Activated B cell treated with CpG ODN at 0.5 μM for 24 hours (primary cell): ENCODE results near the gene KSR2. TPM values are rescaled to one million over a fixed set of nuclear protein-coding genes. Genes with fewer than 3 reads are reported as not detected.

Source experiments
- ATAC-seq: fragments of 200-7000 bp; cut with Tn5 transposase; one replicate; pipeline ENCODE4 v1.10.0; 2021; ENCODE audit warnings: low read depth, mild to moderate bottlenecking, moderate library complexity
- CTCF ChIA-PET: fragments of 350-600 bp; sonication (Branson Sonifier 250); formaldehyde crosslinking; loops from one replicate; lab custom pipeline; 2021; ENCODE audit warnings: antibody characterized with exemption; lab: Charles Lee
- POLR2A ChIA-PET: fragments of 350-600 bp; sonication (Branson Sonifier 250); formaldehyde crosslinking; loops from one replicate; lab custom pipeline; 2021; ENCODE audit warnings: antibody characterized with exemption; lab: Charles Lee
- DNase-seq: peaks from one replicate; pipeline ENCODE4 v3.0.0; 2022
- H3K27ac Mint-ChIP-seq: one replicate; pipeline ENCODE4 v1.8.0; 2020; ENCODE audit warnings: mixed read lengths
- H3K27me3 Mint-ChIP-seq: one replicate; pipeline ENCODE4 v1.8.0; 2021; ENCODE audit warnings: mixed read lengths
- H3K36me3 Mint-ChIP-seq: one replicate; pipeline ENCODE4 v1.8.0; 2021; ENCODE audit warnings: low read depth, mixed read lengths
- H3K4me1 Mint-ChIP-seq: one replicate; pipeline ENCODE4 v1.8.0; 2021; ENCODE audit warnings: mixed read lengths
- H3K4me3 Mint-ChIP-seq: one replicate; pipeline ENCODE4 v1.8.0; 2020; ENCODE audit warnings: mild to moderate bottlenecking, mixed read lengths
- H3K9me3 Mint-ChIP-seq: one replicate; pipeline ENCODE4 v1.8.0; 2020; ENCODE audit warnings: mixed read lengths
- CTCF ChIP-seq: fragments of 200-600 bp; IDR thresholded peaks from one replicate; pipeline ENCODE4 v1.8.0; 2022; ENCODE audit warnings: antibody characterized with exemption, mild to moderate bottlenecking
- intact Hi-C: fragments of 100-400 bp; cut with micrococcal nuclease; formaldehyde crosslinking; loops from one replicate; pipeline ENCODE4 v1.15.1; 2024
- total RNA-seq: library from RNA; stranded (reverse); gene quantifications from 2 replicates; pipeline ENCODE4 v1.2.3, GENCODE V29; 2022

Gene KSR2
- total RNA-seq, 1 donor from 2014 or later = not detected

GRCh38 chr12:117903110-117903840 lies 65.5 kb downstream of the KSR2 start:
- DNase-seq (no peak), ATAC-seq (no peak)
- intact Hi-C loops = no loop called here
- Mint-ChIP-seq H3K27ac (no peak overlapping the region), H3K4me1 (no peaks in the 10 kb centered on the region), H3K9me3 (peaks cover 7% of the 10 kb centered on the region), H3K4me3 (no peak overlapping the region), H3K27me3 (no peaks in the 10 kb centered on the region), H3K36me3 (no peaks in the 10 kb centered on the region)
- ChIA-PET CTCF (no interaction called here), POLR2A (no interaction called here)
- TF ChIP-seq CTCF = no peak

- DNase-seq = no peak
- Mint-ChIP-seq H3K4me3 (no peak overlapping the region), H3K27ac (no peak overlapping the region), H3K36me3 (no peaks in the 10 kb centered on the region), H3K4me1 (no peaks in the 10 kb centered on the region), H3K9me3 (peaks cover 7% of the 10 kb centered on the region), H3K27me3 (peaks cover 6% of the 10 kb centered on the region)
- ATAC-seq = no peak
- intact Hi-C loops = no loop called here
- ChIA-PET POLR2A (no interaction called here), CTCF (no interaction called here)
- TF ChIP-seq CTCF = no peak
Measured at GRCh38 chr12:117901631-117902030, 67.2 kb downstream of the KSR2 start.

GRCh38 chr12:117900561-117900960 lies 68.2 kb downstream of the KSR2 start:
- H3K4me3 Mint-ChIP-seq = no peak overlapping the region
- no peaks in the 10 kb centered on the region for H3K36me3 Mint-ChIP-seq
- intact Hi-C loops = no loop called here
- no peak overlapping the region for H3K27ac Mint-ChIP-seq
- CTCF ChIA-PET = no interaction called here
- H3K4me1 Mint-ChIP-seq = no peaks in the 10 kb centered on the region
- peaks cover 7% of the 10 kb centered on the region for H3K9me3 Mint-ChIP-seq
- DNase-seq = no peak
- POLR2A ChIA-PET = no interaction called here
- no peak for ATAC-seq
- peaks cover 6% of the 10 kb centered on the region for H3K27me3 Mint-ChIP-seq
- TF ChIP-seq CTCF = no peak

GRCh38 chr12:117897372-117898161 lies 71.2 kb downstream of the KSR2 start:
- no peak overlapping the region for H3K27ac Mint-ChIP-seq
- intact Hi-C loops = no loop called here
- ChIA-PET POLR2A (no interaction called here), CTCF (no interaction called here)
- no peak for TF ChIP-seq CTCF
- H3K4me3 Mint-ChIP-seq = no peak overlapping the region
- ATAC-seq (no peak), DNase-seq (no peak)
- H3K4me1 Mint-ChIP-seq = no peaks in the 10 kb centered on the region
- H3K36me3 Mint-ChIP-seq = no peaks in the 10 kb centered on the region
- peaks cover 6% of the 10 kb centered on the region for H3K27me3 Mint-ChIP-seq
- peaks cover 7% of the 10 kb centered on the region for H3K9me3 Mint-ChIP-seq

- ATAC-seq (no peak), DNase-seq (no peak)
- Mint-ChIP-seq H3K4me1 (no peaks in the 10 kb centered on the region), H3K27ac (no peak overlapping the region), H3K27me3 (peaks cover 6% of the 10 kb centered on the region), H3K36me3 (no peaks in the 10 kb centered on the region), H3K4me3 (no peak overlapping the region), H3K9me3 (peaks cover 7% of the 10 kb centered on the region)
- ChIA-PET CTCF (no interaction called here), POLR2A (no interaction called here)
- intact Hi-C loops = no loop called here
- TF ChIP-seq CTCF = no peak
Measured at GRCh38 chr12:117896009-117896408, 72.8 kb downstream of the KSR2 start.
